ENCODE measurements around the gene METTL1.
"Not testable (repeated sequence)": the region's sequence is repeated elsewhere in the genome, so short reads cannot be mapped to it uniquely, and the experiment has no call there.

DNA sequence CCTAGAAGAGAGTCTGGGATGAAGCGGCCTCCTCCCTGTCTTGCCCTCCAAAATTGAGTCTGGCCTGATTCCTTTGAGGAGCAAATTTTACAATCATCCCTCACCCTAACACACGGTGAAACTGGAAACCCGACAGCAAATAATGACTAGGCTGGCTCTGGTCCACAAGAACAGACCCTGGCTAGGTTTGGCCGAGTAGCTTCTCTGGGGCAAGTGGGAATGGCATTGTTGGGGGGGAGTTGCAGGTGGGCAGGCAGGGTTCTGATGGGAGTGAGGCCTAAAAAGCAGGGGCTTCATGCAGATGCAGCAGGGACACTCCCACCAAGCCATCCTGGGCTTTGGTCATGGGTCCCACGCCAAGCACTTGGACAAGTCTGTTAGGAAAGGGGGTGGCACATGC is 49.1 kb upstream of the METTL1 start:
- not testable (repeated sequence) for TF ChIP-seq LEF1, HDGF, FOXM1 (IDR thresholded peaks at IDR 0.05; ENCODE audit: borderline replicate concordance)
